Neural cell (in vitro differentiated cells): Measurements from ENCODE around the gene USO1. TPM values are rescaled to one million over a fixed set of nuclear protein-coding genes. Genes with fewer than 3 reads are reported as not detected.

Experiments used
- H2AFZ ChIP-seq: fragments of 200-600, 300-800 bp; sonication (generic), shearing (Covaris generic); 2 replicates; pipeline ENCODE4 v1.6.0; 2014; ENCODE audit warnings: low read depth, mild to moderate bottlenecking, antibody characterized with exemption, low read length, moderate library complexity
- H3F3A ChIP-seq: fragments of 200-600 bp; shearing (Covaris generic); 2 replicates; pipeline ENCODE4 v1.6.1; 2016; ENCODE audit warnings: mild to moderate bottlenecking, moderate library complexity, mixed read lengths, antibody characterized with exemption, low read length; ENCODE audit not compliant: insufficient read depth, poor library complexity, severe bottlenecking
- H3K27ac ChIP-seq: fragments of 200-600, 300-800 bp; sonication (generic), shearing (Covaris generic); 2 replicates; pipeline ENCODE4 v1.5.1; 2014; ENCODE audit warnings: mild to moderate bottlenecking, low read length, moderate library complexity
- H3K27me3 ChIP-seq: fragments of 300-800, 200-600 bp; sonication (generic), shearing (Covaris generic); 2 replicates; pipeline ENCODE4 v1.6.0; 2014; ENCODE audit warnings: mild to moderate bottlenecking, low read depth, low read length, moderate library complexity; ENCODE audit not compliant: insufficient read depth
- H3K36me3 ChIP-seq: fragments of 300-800, 200-600 bp; sonication (generic), shearing (Covaris generic); 2 replicates; pipeline ENCODE4 v1.5.1; 2014; ENCODE audit warnings: mild to moderate bottlenecking, antibody characterized with exemption, low read length, moderate library complexity; ENCODE audit not compliant: insufficient read depth
- H3K4me2 ChIP-seq: fragments of 300-800, 200-600 bp; sonication (generic), shearing (Covaris generic); 2 replicates; pipeline ENCODE4 v1.6.0; 2014; ENCODE audit warnings: mild to moderate bottlenecking, low read length
- H3K4me3 ChIP-seq: fragments of 300-800, 200-600 bp; sonication (generic), shearing (Covaris generic); 2 replicates; pipeline ENCODE4 v1.5.1; 2014; ENCODE audit warnings: mild to moderate bottlenecking, low read length, moderate library complexity
- H3K79me2 ChIP-seq: fragments of 200-600 bp; shearing (Covaris generic); replicated peaks from 2 replicates; pipeline ENCODE4 v1.6.0; 2014; ENCODE audit warnings: mild to moderate bottlenecking, low read length, moderate library complexity; ENCODE audit not compliant: insufficient read depth
- H3K9ac ChIP-seq: fragments of 300-800, 200-600 bp; sonication (generic), shearing (Covaris generic); 2 replicates; pipeline ENCODE4 v1.6.1; 2016; ENCODE audit warnings: mild to moderate bottlenecking, low read length, mixed read lengths
- H3K9me2 ChIP-seq: fragments of 200-600 bp; shearing (Covaris generic); 2 replicates; pipeline ENCODE4 v1.6.1; 2016; ENCODE audit warnings: mild to moderate bottlenecking, low read length, mixed read lengths; ENCODE audit not compliant: insufficient read depth
- H3K9me3 ChIP-seq: fragments of 200-600, 300-800 bp; sonication (generic), shearing (Covaris generic); 2 replicates; pipeline ENCODE4 v1.6.1; 2016; ENCODE audit warnings: mild to moderate bottlenecking, mixed run types, low read length, moderate library complexity, mixed read lengths
- H4K20me1 ChIP-seq: fragments of 200-600 bp; shearing (Covaris generic); 2 replicates; pipeline ENCODE4 v1.6.1; 2016; ENCODE audit warnings: mild to moderate bottlenecking, mixed run types; ENCODE audit not compliant: insufficient read depth
- CTCF ChIP-seq: fragments of 450-650 bp; IDR thresholded peaks from 2 replicates; pipeline ENCODE4 v1.5.1; 2014; ENCODE audit warnings: antibody characterized with exemption, mild to moderate bottlenecking, moderate library complexity; ENCODE audit not compliant: poor library complexity, severe bottlenecking
- EP300 ChIP-seq: fragments of 450-650 bp; conservative IDR thresholded peaks from 2 replicates; pipeline ENCODE4 v1.6.1; 2014; ENCODE audit warnings: antibody characterized with exemption, mild to moderate bottlenecking, moderate library complexity; ENCODE audit not compliant: poor library complexity, severe bottlenecking
- EZH2 ChIP-seq: fragments of 200-600, 300-800 bp; shearing (Covaris generic), sonication (generic); IDR thresholded peaks from 2 replicates; pipeline ENCODE4 v1.6.1; 2014; ENCODE audit warnings: antibody characterized with exemption, low read length, borderline replicate concordance, mild to moderate bottlenecking; ENCODE audit not compliant: insufficient read depth, poor library complexity, severe bottlenecking
- MXI1 ChIP-seq: fragments of 450-650 bp; conservative IDR thresholded peaks from 2 replicates; pipeline ENCODE4 v1.6.1; 2014; ENCODE audit warnings: antibody characterized with exemption, mild to moderate bottlenecking; ENCODE audit not compliant: poor library complexity, severe bottlenecking
- POLR2AphosphoS5 ChIP-seq: IDR thresholded peaks from 2 replicates; pipeline ENCODE4 v1.6.1; 2012
- RAD21 ChIP-seq: fragments of 450-650 bp; conservative IDR thresholded peaks from 2 replicates; pipeline ENCODE4 v1.6.1; 2014; ENCODE audit warnings: antibody characterized with exemption, mild to moderate bottlenecking, moderate library complexity
- REST ChIP-seq: IDR thresholded peaks from 2 replicates; pipeline ENCODE4 v1.6.1; 2012; ENCODE audit warnings: borderline replicate concordance
- SMC3 ChIP-seq: fragments of 450-650 bp; conservative IDR thresholded peaks from 2 replicates; pipeline ENCODE4 v1.6.1; 2014; ENCODE audit warnings: antibody characterized with exemption, mild to moderate bottlenecking, moderate library complexity; ENCODE audit not compliant: poor library complexity
- TAF1 ChIP-seq: IDR thresholded peaks from 2 replicates; pipeline ENCODE4 v1.6.1; 2012; ENCODE audit warnings: low read depth
- polyA plus RNA-seq: library from polyadenylated mRNA; depleted of rRNA; stranded (reverse); fragments of >200 nt; gene quantifications from 2 replicates; pipeline ENCODE4 v1.2.3, GENCODE V29; 2014

The USO1 gene
- polyA plus RNA-seq, 1 donor from 2014 or later = 40.0 TPM

GRCh38 chr4:75834095-75834771 lies 109.9 kb downstream of the USO1 start:
- H3K27me3 ChIP-seq = no peaks in the 10 kb centered on the region
- H2AFZ ChIP-seq = no peak overlapping the region
- no peaks in the 10 kb centered on the region for H3K36me3 ChIP-seq
- H3K9me2 ChIP-seq = no peaks in the 10 kb centered on the region
- no peaks in the 10 kb centered on the region for H3F3A ChIP-seq
- no peaks in the 10 kb centered on the region for H4K20me1 ChIP-seq
- no peak overlapping the region for H3K4me3 ChIP-seq
- no peaks in the 10 kb centered on the region for H3K79me2 ChIP-seq
- H3K27ac ChIP-seq = no peak overlapping the region
- H3K4me2 ChIP-seq = no peak overlapping the region
- no peak overlapping the region for H3K9ac ChIP-seq
- TF ChIP-seq CTCF (no peak), EZH2 (no peak), REST (no peak), RAD21 (no peak), TAF1 (no peak), POLR2AphosphoS5 (no peak), SMC3 (no peak), EP300 (no peak), MXI1 (no peak)
- H3K9me3 ChIP-seq = no peaks in the 10 kb centered on the region

GRCh38 chr4:75834772-75835154 lies 110.4 kb downstream of the USO1 start:
- no peak overlapping the region for H3K4me3 ChIP-seq
- H3K9me3 ChIP-seq = no peaks in the 10 kb centered on the region
- H4K20me1 ChIP-seq = no peaks in the 10 kb centered on the region
- no peaks in the 10 kb centered on the region for H3K79me2 ChIP-seq
- H3K4me2 ChIP-seq = no peak overlapping the region
- H3F3A ChIP-seq = no peaks in the 10 kb centered on the region
- H3K36me3 ChIP-seq = no peaks in the 10 kb centered on the region
- no peak overlapping the region for H3K9ac ChIP-seq
- H2AFZ ChIP-seq = no peak overlapping the region
- no peaks in the 10 kb centered on the region for H3K27me3 ChIP-seq
- H3K9me2 ChIP-seq = no peaks in the 10 kb centered on the region
- H3K27ac ChIP-seq = no peak overlapping the region
- TF ChIP-seq CTCF = no peak
- no peak for TF ChIP-seq EP300
- TF ChIP-seq TAF1 = no peak
- TF ChIP-seq MXI1 = no peak
- TF ChIP-seq SMC3 = no peak
- TF ChIP-seq REST = no peak
- TF ChIP-seq POLR2AphosphoS5 = no peak
- TF ChIP-seq RAD21 = no peak
- TF ChIP-seq EZH2 = no peak
